HG03097 (cell line): ENCODE results near the gene MTX1.
"Not testable (repeated sequence)": the region's sequence is repeated elsewhere in the genome, so short reads cannot be mapped to it uniquely, and the experiment has no call there.

Experiments
- ATAC-seq: cut with Tn5 transposase; IDR thresholded peaks from one replicate; pipeline ENCODE4 v1.9.1; 2021; ENCODE audit not compliant: unreplicated experiment, low FRiP score

MTX1 gene

GRCh38 chr1:155205969-155206593 lies 2.4 kb upstream of the MTX1 start:
- ATAC-seq, result no peak

GRCh38 chr1:155206891-155207805 lies 1.3 kb upstream of the MTX1 start:
- no peak for ATAC-seq

GRCh38 chr1:155207806-155208540 lies 522 bp upstream of the MTX1 start, which contains the start of gene THBS3:
Gene THBS3, minus strand, starts transcription at chr1:155207897. Its CDS starts 21 bp downstream, at chr1:155207876.
- no peak for ATAC-seq

- no peak for ATAC-seq
Measured at GRCh38 chr1:155209312-155209721, 822 bp downstream of the MTX1 start.

DNA sequence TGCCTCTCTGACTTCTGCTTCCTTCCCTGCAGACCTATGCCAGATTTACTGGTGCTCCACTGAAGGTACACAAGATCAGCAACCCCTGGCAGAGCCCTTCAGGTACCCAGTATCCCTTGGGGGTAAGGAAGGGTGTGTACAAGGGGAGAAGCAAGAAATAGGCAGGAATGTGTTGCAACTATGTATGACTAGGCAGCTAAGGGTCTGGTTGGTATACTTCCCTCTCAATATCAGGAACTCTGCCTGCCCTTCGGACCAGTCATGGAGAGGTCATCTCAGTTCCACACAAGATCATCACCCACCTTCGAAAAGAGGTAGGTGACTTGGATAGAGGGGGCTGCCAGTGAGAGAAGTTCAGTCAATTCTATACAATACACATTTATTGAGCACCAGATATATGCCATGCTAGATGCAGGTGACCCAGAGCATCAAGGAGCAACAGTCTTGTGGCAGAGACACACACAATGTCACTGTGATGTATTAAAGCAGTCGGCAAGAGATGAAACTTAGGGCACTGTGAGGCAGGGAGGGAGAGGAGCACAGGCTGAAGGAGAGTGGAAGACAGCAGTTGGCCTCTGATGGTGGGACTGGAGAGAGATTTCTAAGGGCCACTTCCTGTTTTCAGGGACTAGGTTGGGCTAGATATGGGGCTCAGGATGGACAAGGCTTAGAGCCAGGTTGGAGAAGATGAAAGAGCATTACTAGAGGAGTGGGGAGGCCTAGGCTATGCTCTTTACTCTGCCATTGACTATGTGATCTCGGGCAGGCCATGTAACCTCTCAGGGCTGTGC lies 2.0 kb downstream of the MTX1 start:
- ATAC-seq, result no peak

DNA sequence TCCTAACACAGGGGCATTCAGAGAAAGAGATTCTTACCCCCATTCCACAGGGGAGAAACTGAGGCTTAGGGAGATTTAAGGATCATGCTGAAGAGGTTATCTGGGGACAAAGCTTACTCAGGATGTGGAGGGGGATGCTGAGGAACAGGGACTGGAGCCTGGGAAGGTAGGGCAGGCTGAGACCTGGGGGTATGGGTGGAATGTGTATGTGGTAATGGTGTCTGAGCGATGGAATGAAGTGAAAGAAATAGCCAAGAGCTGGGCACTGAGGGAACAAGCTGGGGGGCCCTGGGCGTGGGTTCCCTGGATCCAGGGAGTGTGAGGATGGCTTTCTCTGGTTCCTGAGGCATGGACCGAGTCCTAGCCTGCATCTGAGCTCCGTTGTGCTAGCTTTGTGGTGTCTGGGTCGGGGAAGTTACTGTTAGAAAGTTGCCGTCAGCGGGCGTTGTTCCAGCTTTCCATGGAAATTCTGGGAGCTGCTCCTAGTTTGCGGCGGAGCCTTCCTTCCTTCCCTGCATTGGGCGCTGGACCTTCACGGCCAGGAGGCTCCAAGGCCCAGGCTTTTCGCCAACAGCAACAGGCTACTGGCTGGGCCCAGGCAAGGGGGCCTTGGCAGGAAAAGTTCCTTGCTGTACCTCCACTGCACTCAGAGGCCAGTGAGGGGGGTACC lies 3.0 kb downstream of the MTX1 start:
- ATAC-seq, result not testable (repeated sequence)

DNA sequence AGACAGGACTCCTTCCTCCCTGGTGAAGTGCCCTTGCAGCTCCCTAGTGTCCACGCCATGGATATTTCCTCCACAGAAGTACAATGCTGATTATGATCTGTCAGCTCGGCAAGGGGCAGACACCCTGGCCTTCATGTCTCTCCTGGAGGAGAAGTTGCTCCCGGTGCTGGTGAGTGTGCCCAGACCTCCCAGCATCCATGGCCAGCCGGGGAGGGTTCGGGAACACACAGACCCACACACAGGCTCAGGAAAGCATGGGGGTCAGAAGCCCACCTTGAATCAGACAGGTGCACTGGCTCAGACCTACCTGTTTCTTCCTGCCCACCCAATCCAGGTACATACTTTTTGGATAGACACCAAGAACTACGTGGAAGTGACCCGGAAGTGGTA lies 3.6 kb downstream of the MTX1 start:
- ATAC-seq, result not testable (repeated sequence)

DNA sequence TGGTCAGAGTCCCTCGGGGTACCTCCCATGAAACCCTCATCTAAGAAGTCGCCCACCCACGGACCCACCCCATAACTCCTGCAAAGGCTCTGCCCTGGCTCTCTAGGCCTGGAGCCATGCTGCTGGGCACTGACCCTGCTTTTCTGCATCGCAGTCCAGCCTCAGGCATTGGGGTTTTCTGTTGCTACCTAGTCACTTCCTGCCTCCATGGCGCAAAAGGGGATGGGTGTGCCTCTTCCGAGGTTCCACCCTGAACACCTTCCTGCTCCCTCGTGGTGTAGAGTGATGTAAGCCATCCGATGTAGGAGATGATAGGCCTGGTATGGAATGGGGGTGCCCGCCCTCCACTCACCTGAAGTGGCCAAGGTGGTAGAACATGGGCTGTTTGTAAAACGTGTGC lies 6.2 kb downstream of the MTX1 start:
- not testable (repeated sequence) for ATAC-seq

GRCh38 chr1:155218854-155219591 lies 10.5 kb downstream of the MTX1 start:
- ATAC-seq, result no peak

DNA sequence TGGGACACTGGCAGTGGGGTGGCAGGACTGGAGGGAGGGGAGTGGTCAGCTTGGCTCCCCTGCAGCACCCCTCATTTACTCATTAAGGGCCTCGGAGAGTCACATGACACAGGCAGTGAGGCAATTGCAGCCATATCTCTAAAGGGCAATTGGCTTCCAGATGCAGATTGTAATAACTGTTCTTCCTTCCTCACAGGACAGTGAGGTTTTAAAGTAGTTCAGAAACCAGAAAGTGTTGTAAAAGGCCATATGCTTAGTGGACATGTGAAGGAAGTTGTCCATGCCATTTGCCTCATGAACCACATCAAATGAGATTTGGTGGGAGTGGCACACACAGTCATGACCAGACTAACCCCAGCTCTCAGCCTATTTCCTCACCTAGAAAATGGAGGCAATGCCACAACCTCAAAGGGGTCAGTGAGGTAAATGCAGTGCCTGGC lies 11.1 kb downstream of the MTX1 start:
- no peak for ATAC-seq

GRCh38 chr1:155220211-155220965 lies 11.9 kb downstream of the MTX1 start:
- not testable (repeated sequence) for ATAC-seq

DNA sequence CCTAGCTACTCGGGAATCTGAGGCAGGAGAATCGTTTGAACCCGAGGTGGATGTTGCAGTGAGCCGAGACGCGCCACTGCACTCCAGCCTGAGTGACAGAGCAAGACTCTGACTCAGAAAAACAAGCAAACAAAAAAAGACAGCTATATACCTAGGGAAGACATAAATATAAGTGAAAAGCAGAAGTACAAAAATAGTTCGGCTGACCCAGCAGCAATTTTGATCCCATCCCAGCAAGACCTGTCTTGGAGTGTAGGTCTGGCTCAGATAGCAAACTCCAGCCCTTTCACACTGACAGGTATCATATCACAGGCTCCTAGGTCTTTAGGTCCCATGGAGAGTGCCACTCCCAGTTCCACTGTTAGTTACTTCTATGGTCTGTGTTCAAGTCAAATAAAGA lies 14.6 kb downstream of the MTX1 start:
- ATAC-seq, result no peak

- ATAC-seq, result not testable (repeated sequence)
Measured at GRCh38 chr1:155225404-155225759, 16.9 kb downstream of the MTX1 start.

DNA sequence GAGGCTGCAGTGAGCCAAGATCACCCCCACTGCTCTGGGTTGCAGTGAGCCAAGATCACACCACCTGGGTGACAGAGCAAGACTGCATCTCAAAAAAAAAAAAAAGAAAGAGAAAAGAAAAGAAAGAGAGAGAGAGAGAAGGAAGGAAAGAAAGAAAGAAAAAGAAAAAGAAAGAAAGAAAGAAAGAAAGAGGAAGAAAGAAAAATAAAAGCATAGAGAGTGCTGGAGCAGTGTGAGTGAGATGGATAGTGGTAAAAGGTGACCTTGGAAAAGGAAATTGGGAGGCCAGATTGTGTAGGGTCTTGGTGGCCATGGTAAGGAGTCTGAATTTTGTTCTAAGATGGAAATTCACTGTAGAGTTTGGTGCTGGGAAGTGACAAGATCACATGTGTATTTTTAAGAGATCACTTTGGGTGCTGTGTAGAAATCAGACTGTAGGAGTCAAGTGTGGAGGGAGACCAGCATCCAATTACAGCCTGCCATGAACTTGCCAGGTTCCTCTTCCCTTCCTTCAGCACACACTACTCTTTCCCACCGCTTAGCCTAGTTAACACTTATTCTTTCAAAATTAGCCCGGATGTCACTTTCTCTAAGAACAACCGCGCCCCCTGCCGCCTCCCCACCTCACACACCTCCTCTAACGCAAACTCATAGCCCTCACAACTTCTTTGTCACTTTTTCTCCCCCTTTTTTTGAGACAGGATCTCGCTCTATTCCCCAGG lies 17.9 kb downstream of the MTX1 start:
- ATAC-seq, result peak; percentile 33

GRCh38 chr1:155226910-155227260 lies 18.4 kb downstream of the MTX1 start:
- peak; percentile 23 for ATAC-seq

DNA sequence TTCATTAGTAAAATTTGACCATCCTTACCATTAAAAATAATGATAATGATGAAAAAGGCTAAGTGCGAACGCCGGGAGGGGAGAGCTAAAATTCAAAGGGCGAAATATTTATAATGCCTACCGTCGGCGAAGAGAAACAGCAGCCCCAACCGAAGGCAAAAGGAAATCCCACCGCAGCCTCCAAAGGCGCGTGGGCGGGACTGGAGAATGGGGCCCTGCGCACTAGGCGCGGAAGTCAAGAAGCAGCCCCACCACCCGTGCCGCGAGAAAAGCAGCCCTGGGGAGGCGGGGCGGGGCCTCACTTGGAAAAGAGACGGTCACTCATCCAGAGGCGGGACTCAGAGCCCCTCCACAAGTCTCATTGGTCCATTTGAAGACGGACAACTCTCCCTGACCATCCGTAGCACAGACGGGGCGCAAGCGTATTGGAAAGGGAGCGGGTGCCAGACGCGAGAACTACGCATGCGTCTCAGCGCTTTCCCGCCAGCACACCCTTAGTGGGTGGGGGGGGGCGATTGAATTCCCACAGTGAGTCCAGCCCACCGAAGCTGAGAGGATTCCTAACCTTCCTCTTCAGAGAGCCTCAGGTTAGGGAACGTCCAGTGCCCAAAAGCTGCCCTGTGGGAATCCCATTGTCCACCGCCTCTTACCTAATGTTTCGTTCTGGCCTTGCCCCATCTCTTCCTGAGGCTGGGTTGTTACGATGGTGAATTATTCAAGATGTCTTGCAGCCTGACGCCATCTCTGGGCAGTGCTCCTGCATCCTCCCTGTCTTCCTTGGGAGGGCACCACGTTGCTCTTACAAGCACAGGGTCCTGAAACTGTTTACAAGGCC lies 19.0 kb downstream of the MTX1 start:
- peak; percentile 91 for ATAC-seq

- ATAC-seq, result no peak
Measured at GRCh38 chr1:155228096-155228427, 19.6 kb downstream of the MTX1 start.
